Breast epithelium (tissue), 4 donors: ENCODE measurements around the gene KCTD19. TPM values are rescaled to one million over a fixed set of nuclear protein-coding genes. Genes with fewer than 3 reads are reported as not detected.

ENCODE experiments used
- DNase-seq, 2 donors: peaks; one replicate each; pipeline ENCODE4 v3.0.0-alpha.2; 2019; ENCODE audit warnings: low spot score in 2 of 2
- H3K27ac ChIP-seq, 2 donors: fragments of 200-600 bp; sonication (generic) in 1 of 2; one replicate each; pipeline ENCODE4 v1.5.1; 2016 to 2019; ENCODE audit warnings: mild to moderate bottlenecking in 1 of 2
- H3K27me3 ChIP-seq, 2 donors: fragments of 200-600 bp; sonication (generic) in 1 of 2; one replicate each; pipeline versions ENCODE4 v1.5.1 to v1.6.0; 2017 to 2019; ENCODE audit warnings: control low read depth in 1 of 2, mild to moderate bottlenecking in 1 of 2
- H3K36me3 ChIP-seq: fragments of 200-600 bp; one replicate; pipeline ENCODE4 v1.5.1; 2019
- H3K4me1 ChIP-seq, 2 donors: fragments of 200-600 bp; sonication (generic); one replicate each; pipeline ENCODE4 v1.5.1; 2016 to 2019; ENCODE audit warnings: control low read depth in 1 of 2
- H3K4me3 ChIP-seq, 3 donors: fragments of 200-600 bp; sonication (generic); 1 replicate in 2 of 3; 2 replicates in 1 of 3; pipeline ENCODE4 v1.5.1; 2016 to 2019; ENCODE audit warnings: mild to moderate bottlenecking in 3 of 3, moderate library complexity in 2 of 3
- H3K9me3 ChIP-seq, 2 donors: fragments of 200-600 bp; sonication (generic) in 1 of 2; one replicate each; pipeline ENCODE4 v1.5.1; 2016 to 2019; ENCODE audit warnings: control low read depth in 1 of 2
- POLR2A ChIP-seq: fragments of 450-650 bp; IDR thresholded peaks from one replicate; pipeline ENCODE4 v1.6.1; 2016; ENCODE audit warnings: antibody characterized with exemption, mild to moderate bottlenecking, moderate library complexity
- POLR2AphosphoS5 ChIP-seq, 3 donors: sonication (generic); formaldehyde crosslinking; IDR thresholded peaks; one replicate each; pipeline ENCODE4 v1.6.1; 2017; ENCODE audit warnings: antibody characterized with exemption in 3 of 3
- intact Hi-C: fragments of 100-400 bp; cut with DNase I; formaldehyde crosslinking; loops from one replicate; pipeline ENCODE4 v1.15.1; 2023; ENCODE audit warnings: low total_unique reads
- total RNA-seq, 3 donors: library from RNA; depleted of rRNA; stranded (reverse); fragments of >200 nt; gene quantifications; one replicate each; pipeline ENCODE4 v1.1.0, GENCODE V29; 2016
- TF ChIP-seq, protein P1 (sequence below), 3 donors: fragments of 450-650 bp; IDR thresholded peaks; one replicate each; pipeline ENCODE4 v1.5.1; 2016 to 2017; ENCODE audit warnings: antibody characterized with exemption in 3 of 3, mild to moderate bottlenecking in 3 of 3, moderate library complexity in 3 of 3

The KCTD19 gene
- total RNA-seq, 3 donors from 2014 or later = 1.0 TPM; not detected in 2

DNA sequence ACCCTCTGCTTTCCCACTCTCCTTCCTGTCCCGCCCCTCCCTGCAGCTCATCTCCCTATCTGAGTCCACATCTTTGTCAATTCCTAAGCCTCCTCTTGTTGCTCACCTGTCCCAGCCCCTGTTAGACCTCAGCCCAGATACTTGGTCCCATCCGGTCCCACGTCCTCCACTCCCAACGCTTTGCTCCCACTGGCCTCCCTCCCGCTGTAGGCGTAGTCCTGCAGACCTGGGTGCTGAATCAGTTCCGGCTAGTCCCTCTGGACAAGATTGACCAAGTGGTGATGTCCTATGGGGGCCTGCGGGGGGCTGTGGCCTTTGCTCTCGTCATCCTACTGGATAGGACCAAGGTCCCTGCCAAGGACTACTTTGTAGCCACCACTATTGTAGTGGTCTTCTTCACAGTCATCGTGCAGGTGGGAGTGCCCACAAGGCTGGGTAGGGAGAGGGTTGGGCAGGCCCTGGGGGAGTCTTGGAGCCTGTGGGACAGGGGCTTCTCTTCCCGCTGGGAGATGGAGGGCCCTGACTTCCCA lies 69.8 kb downstream of the KCTD19 start:
- no peak for TF ChIP-seq POLR2AphosphoS5 (IDR thresholded peaks at IDR 0.05)
- no peak for TF ChIP-seq POLR2A
- TF ChIP-seq, protein P1, sequence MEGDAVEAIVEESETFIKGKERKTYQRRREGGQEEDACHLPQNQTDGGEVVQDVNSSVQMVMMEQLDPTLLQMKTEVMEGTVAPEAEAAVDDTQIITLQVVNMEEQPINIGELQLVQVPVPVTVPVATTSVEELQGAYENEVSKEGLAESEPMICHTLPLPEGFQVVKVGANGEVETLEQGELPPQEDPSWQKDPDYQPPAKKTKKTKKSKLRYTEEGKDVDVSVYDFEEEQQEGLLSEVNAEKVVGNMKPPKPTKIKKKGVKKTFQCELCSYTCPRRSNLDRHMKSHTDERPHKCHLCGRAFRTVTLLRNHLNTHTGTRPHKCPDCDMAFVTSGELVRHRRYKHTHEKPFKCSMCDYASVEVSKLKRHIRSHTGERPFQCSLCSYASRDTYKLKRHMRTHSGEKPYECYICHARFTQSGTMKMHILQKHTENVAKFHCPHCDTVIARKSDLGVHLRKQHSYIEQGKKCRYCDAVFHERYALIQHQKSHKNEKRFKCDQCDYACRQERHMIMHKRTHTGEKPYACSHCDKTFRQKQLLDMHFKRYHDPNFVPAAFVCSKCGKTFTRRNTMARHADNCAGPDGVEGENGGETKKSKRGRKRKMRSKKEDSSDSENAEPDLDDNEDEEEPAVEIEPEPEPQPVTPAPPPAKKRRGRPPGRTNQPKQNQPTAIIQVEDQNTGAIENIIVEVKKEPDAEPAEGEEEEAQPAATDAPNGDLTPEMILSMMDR (IDR thresholded peaks at IDR 0.05) = no peak
- DNase-seq = no peak
- H3K4me3 ChIP-seq = no peak overlapping the region
- intact Hi-C loops = no loop called here
- H3K4me1 ChIP-seq = no peaks in the 10 kb centered on the region
- H3K27me3 ChIP-seq = no peaks in the 10 kb centered on the region
- H3K27ac ChIP-seq = no peak overlapping the region
- H3K36me3 ChIP-seq = no peaks in the 10 kb centered on the region
- H3K9me3 ChIP-seq = no peaks in the 10 kb centered on the region

- Histone ChIP-seq H3K36me3 (no peaks in the 10 kb centered on the region), H3K27ac (no peak overlapping the region), H3K27me3 (no peaks in the 10 kb centered on the region), H3K4me1 (no peaks in the 10 kb centered on the region), H3K9me3 (no peaks in the 10 kb centered on the region), H3K4me3 (no peak overlapping the region)
- TF ChIP-seq, protein P1 (IDR thresholded peaks at IDR 0.05) = no peak
- TF ChIP-seq POLR2A (no peak), POLR2AphosphoS5 (IDR thresholded peaks at IDR 0.05) (no peak)
- intact Hi-C loops = no loop called here
- no peak for DNase-seq
These were observed 70.9 kb downstream of the KCTD19 start for GRCh38 chr16:67255553-67256221.

DNA sequence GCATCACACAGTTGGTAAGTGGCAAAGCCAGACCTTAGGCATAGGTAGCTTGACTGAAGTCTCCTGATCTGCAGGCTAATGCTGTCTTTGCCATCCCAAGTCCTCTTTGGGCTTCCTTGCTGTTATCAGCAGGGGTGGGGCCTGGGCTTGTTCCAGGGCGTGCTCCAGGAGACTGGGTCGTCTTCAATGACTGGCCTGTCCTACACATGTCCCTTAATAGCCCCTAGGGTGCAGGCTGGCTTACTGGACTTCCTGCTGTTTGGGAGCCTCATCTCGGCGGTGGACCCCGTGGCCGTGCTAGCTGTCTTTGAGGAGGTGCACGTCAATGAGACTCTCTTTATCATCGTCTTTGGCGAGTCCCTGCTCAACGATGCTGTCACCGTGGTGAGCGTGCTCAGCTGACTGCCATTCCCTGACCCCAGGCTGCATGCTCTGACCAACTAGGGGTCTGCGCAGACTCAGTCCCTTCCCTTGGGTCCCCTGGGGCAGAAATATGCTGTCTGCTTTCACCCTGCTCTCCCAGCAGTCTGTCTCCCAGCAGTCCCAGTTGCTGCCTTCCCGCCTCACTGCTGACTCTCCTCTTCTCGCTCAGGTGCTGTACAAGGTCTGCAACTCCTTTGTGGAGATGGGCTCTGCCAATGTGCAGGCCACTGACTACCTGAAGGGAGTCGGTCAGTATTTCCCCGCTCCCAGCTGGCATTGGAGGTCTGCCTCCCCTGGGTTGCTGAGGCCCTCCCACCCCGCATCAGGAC lies 71.6 kb downstream of the KCTD19 start:
- Histone ChIP-seq H3K9me3 (no peaks in the 10 kb centered on the region), H3K36me3 (no peaks in the 10 kb centered on the region), H3K4me1 (no peaks in the 10 kb centered on the region), H3K4me3 (no peak overlapping the region), H3K27me3 (no peaks in the 10 kb centered on the region), H3K27ac (no peak overlapping the region)
- TF ChIP-seq POLR2A (no peak), POLR2AphosphoS5 (IDR thresholded peaks at IDR 0.05) (no peak)
- TF ChIP-seq, protein P1 (IDR thresholded peaks at IDR 0.05) = no peak
- no peak for DNase-seq
- intact Hi-C loops = no loop called here

GRCh38 chr16:67252609-67253497 lies 73.7 kb downstream of the KCTD19 start:
- Histone ChIP-seq H3K9me3 (no peaks in the 10 kb centered on the region), H3K4me1 (peaks cover 1 to 2% of the 10 kb centered on the region in 2 donors), H3K27ac (no peak overlapping the region), H3K27me3 (no peaks in the 10 kb centered on the region), H3K36me3 (no peaks in the 10 kb centered on the region), H3K4me3 (no peak overlapping the region)
- TF ChIP-seq POLR2AphosphoS5 (IDR thresholded peaks at IDR 0.05) (no peak), POLR2A (no peak)
- TF ChIP-seq, protein P1 (IDR thresholded peaks at IDR 0.05) = no peak
- intact Hi-C loops = no loop called here
- DNase-seq = no peak
